Adrenal gland (tissue), 5 donors: Measurements from ENCODE around the gene PCDHGB6.

ENCODE experiments used
- POLR2A ChIP-seq, 2 donors: fragments of 450-650 bp; IDR thresholded peaks; one replicate each; pipeline ENCODE4 v1.6.1; 2017; ENCODE audit warnings: antibody characterized with exemption in 2 of 2, mild to moderate bottlenecking in 2 of 2, moderate library complexity in 1 of 2
- TF ChIP-seq, protein P1 (sequence below), 6 experiments: fragments of 450-650 bp in 4 of 6; fragments of 200-600 bp in 2 of 6; sonication (generic) in 1 of 6; IDR thresholded peaks; 1 replicate in 5 of 6; 2 replicates in 1 of 6; pipeline versions ENCODE4 v1.5.1 to v1.8.0; 2016 to 2021; ENCODE audit warnings: antibody characterized with exemption in 6 of 6, mild to moderate bottlenecking in 2 of 6, moderate library complexity in 1 of 6
- donor health status: DM: no; HTN: no; CAD: no.

- TF ChIP-seq, protein P1, sequence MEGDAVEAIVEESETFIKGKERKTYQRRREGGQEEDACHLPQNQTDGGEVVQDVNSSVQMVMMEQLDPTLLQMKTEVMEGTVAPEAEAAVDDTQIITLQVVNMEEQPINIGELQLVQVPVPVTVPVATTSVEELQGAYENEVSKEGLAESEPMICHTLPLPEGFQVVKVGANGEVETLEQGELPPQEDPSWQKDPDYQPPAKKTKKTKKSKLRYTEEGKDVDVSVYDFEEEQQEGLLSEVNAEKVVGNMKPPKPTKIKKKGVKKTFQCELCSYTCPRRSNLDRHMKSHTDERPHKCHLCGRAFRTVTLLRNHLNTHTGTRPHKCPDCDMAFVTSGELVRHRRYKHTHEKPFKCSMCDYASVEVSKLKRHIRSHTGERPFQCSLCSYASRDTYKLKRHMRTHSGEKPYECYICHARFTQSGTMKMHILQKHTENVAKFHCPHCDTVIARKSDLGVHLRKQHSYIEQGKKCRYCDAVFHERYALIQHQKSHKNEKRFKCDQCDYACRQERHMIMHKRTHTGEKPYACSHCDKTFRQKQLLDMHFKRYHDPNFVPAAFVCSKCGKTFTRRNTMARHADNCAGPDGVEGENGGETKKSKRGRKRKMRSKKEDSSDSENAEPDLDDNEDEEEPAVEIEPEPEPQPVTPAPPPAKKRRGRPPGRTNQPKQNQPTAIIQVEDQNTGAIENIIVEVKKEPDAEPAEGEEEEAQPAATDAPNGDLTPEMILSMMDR (IDR thresholded peaks at IDR 0.05): peak in 3 of 6 experiments; percentile 6 to 23 (median 16)
- no peak for TF ChIP-seq POLR2A (IDR thresholded peaks at IDR 0.05)
Observed at GRCh38 chr5:141359790-141360426, 47.9 kb upstream of the PCDHGB6 start, which contains the start of gene PCDHGB2.
